IPS-NIHi7 (cell line): Measurements from ENCODE around the gene PCK1.

Experiments
- DNase-seq: peaks from one replicate; pipeline ENCODE4 v3.0.0; 2012; ENCODE audit warnings: mixed read lengths; ENCODE audit errors: extremely low spot score

The PCK1 gene

GRCh38 chr20:57559658-57560553 lies 1.0 kb upstream of the PCK1 start:
- no peak for DNase-seq

GRCh38 chr20:57561356-57562279 lies 708 bp downstream of the PCK1 start:
- DNase-seq: no peak

GRCh38 chr20:57562541-57563465 lies 1.9 kb downstream of the PCK1 start:
- no peak for DNase-seq

GRCh38 chr20:57563522-57563921 lies 2.6 kb downstream of the PCK1 start:
- DNase-seq: no peak

- DNase-seq: no peak
These were observed 3.4 kb downstream of the PCK1 start for GRCh38 chr20:57564180-57564802.

GRCh38 chr20:57564951-57565642 lies 4.2 kb downstream of the PCK1 start:
- DNase-seq: no peak

GRCh38 chr20:57566399-57566798 lies 5.5 kb downstream of the PCK1 start:
- DNase-seq: no peak

GRCh38 chr20:57566803-57567459 lies 6.0 kb downstream of the PCK1 start:
- DNase-seq: no peak

- DNase-seq: no peak
These were observed 6.7 kb downstream of the PCK1 start for GRCh38 chr20:57567471-57568079.

- DNase-seq: no peak
These were observed 7.4 kb downstream of the PCK1 start for GRCh38 chr20:57568088-57568896.

- DNase-seq: no peak
These were observed 8.1 kb downstream of the PCK1 start for GRCh38 chr20:57568960-57569359.

GRCh38 chr20:57570145-57570850 lies 9.4 kb downstream of the PCK1 start:
- no peak for DNase-seq

- no peak for DNase-seq
These were observed 10.0 kb downstream of the PCK1 start for GRCh38 chr20:57570920-57571319.

- no peak for DNase-seq
These were observed 11.0 kb downstream of the PCK1 start for GRCh38 chr20:57571782-57572416.

GRCh38 chr20:57573242-57573641 lies 12.3 kb downstream of the PCK1 start:
- peak; percentile 60 for DNase-seq

GRCh38 chr20:57573894-57574293 lies 13.0 kb downstream of the PCK1 start:
- peak; percentile 79 for DNase-seq

- no peak for DNase-seq
These were observed 14.0 kb downstream of the PCK1 start for GRCh38 chr20:57574954-57575353.
